Hematopoietic multipotent progenitor cell treated with erythropoietin and hydrocortisone succinate and interleukin-3 and kit ligand, for 15 days (in vitro differentiated cells): ENCODE results near the gene PCSK5.
"Not testable (repeated sequence)": the region's sequence is repeated elsewhere in the genome, so short reads cannot be mapped to it uniquely, and the experiment has no call there.

ENCODE experiments used
- DNase-seq: peaks from one replicate; pipeline ENCODE4 v3.0.0-alpha.2; 2015; ENCODE audit warnings: low spot score

Gene PCSK5

GRCh38 chr9:75889977-75890471, 449 bp upstream of the PCSK5 start:
- DNase-seq, result no peak

GRCh38 chr9:75891277-75891741, 836 bp downstream of the PCSK5 start:
- DNase-seq, result no peak

GRCh38 chr9:75891771-75892215, 1.3 kb downstream of the PCSK5 start:
- no peak for DNase-seq

- no peak for DNase-seq
Observed at GRCh38 chr9:75892216-75892911, 1.9 kb downstream of the PCSK5 start.

- no peak for DNase-seq
Observed at GRCh38 chr9:75893106-75893505, 2.6 kb downstream of the PCSK5 start.

- no peak for DNase-seq
Observed at GRCh38 chr9:75894566-75894965, 4.1 kb downstream of the PCSK5 start.

- no peak for DNase-seq
Observed at GRCh38 chr9:75895112-75895511, 4.6 kb downstream of the PCSK5 start.

- DNase-seq, result no peak
Observed at GRCh38 chr9:75896193-75896592, 5.7 kb downstream of the PCSK5 start.

GRCh38 chr9:75900893-75901524, 10.5 kb downstream of the PCSK5 start:
- not testable (repeated sequence) for DNase-seq

GRCh38 chr9:75903785-75904360, 13.4 kb downstream of the PCSK5 start:
- no peak for DNase-seq

- no peak for DNase-seq
Observed at GRCh38 chr9:75904364-75904763, 13.9 kb downstream of the PCSK5 start.

GRCh38 chr9:75906531-75906930, 16.1 kb downstream of the PCSK5 start:
- DNase-seq, result no peak

- DNase-seq, result no peak
Observed at GRCh38 chr9:75907329-75907728, 16.9 kb downstream of the PCSK5 start.

GRCh38 chr9:75907923-75908322, 17.4 kb downstream of the PCSK5 start:
- DNase-seq, result no peak

- DNase-seq, result no peak
Observed at GRCh38 chr9:75909776-75910175, 19.3 kb downstream of the PCSK5 start.

- DNase-seq, result no peak
Observed at GRCh38 chr9:75910731-75911130, 20.3 kb downstream of the PCSK5 start.

GRCh38 chr9:75911390-75911789, 20.9 kb downstream of the PCSK5 start:
- no peak for DNase-seq

- no peak for DNase-seq
Observed at GRCh38 chr9:75912951-75913350, 22.5 kb downstream of the PCSK5 start.

- no peak for DNase-seq
Observed at GRCh38 chr9:75914002-75914401, 23.5 kb downstream of the PCSK5 start.

GRCh38 chr9:75914883-75915452, 24.5 kb downstream of the PCSK5 start:
- no peak for DNase-seq

GRCh38 chr9:75918154-75918553, 27.7 kb downstream of the PCSK5 start:
- DNase-seq, result no peak

- no peak for DNase-seq
Observed at GRCh38 chr9:75918909-75919308, 28.4 kb downstream of the PCSK5 start.
